ENCODE measurements around the gene RPGRIP1. TPM values are rescaled to one million over a fixed set of nuclear protein-coding genes. Genes with fewer than 3 reads are reported as not detected.

The RPGRIP1 gene
- total RNA-seq, result 0.33 and 0.69 TPM in 2 replicates

GRCh38 chr14:21279783-21280182 lies at the start of gene RPGRIP1:
Gene RPGRIP1 (plus strand): TSS chr14:21280083. CDS start chr14:21287977, 7,894 bp downstream.

DNA sequence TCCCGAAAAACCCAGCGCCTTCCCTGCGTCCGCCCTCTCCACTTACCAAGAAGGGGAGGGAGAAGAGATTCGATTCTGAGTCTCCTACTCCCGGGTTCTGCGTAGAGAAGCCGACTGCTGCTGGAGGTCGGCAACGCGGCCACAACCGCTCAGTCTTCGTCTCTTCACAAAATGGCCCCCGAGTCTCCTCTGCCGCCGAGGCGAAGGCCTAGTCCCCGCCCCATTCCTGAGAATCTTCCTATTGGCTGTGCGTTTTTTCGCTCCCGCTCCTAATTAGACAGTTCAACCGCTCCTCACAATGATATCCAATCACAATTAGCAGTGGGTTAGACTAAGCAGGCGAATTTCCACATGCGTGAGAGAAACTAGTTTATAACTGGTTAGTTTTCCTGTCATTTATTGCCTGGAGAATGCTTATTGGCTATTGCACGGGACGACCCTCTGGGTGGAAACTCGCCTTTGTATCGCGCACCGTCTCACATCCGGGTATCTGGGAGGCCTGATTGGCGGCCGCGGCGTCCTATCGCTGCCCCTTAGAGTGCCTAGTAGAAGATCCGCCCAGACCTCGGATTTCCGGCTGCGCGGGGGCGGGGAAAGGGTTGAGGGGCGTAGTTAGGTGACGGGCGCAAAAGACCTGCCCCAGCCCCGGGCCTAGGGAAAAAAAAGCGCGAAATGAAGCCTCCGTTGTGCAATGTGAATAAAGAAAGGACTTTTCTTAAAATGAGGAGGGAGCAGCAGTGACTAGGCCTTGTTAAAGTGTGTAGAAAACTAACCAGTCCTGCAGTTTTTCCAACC lies 10.4 kb upstream of the RPGRIP1 start, which contains the start of gene HNRNPC:
HNRNPC (minus strand) TSS at position 191 of the 795 bp plus-strand sequence. CDS start 35,249 bp downstream, outside the sequence.

Other genes starting within 250 kb of the RPGRIP1 start
- gene TPPP2, start 249.9 kb upstream of the RPGRIP1 start, total RNA-seq, result not detected in 2 replicates
- gene RNASE13, start 245.3 kb upstream of the RPGRIP1 start, total RNA-seq, result not detected in 2 replicates
- not detected in 2 replicates for gene RNASE7, start 237.7 kb upstream of the RPGRIP1 start, total RNA-seq
- not detected in 2 replicates for gene RNASE8, start 222.3 kb upstream of the RPGRIP1 start, total RNA-seq
- 7.4 and 11.6 TPM in 2 replicates for gene ARHGEF40, start 209.8 kb upstream of the RPGRIP1 start, total RNA-seq
- gene ZNF219, start 181.4 kb upstream of the RPGRIP1 start, total RNA-seq, result 1.4 and 2.4 TPM in 2 replicates
- 0.09 and 0.11 TPM in 2 replicates for gene TMEM253, start 179.0 kb upstream of the RPGRIP1 start, total RNA-seq
- gene OR5AU1, start 124.0 kb upstream of the RPGRIP1 start, total RNA-seq, result not detected in 2 replicates
- 669 and 675 TPM in 2 replicates for gene HNRNPC, start 10.6 kb upstream of the RPGRIP1 start, total RNA-seq
- 60.9 and 73.1 TPM in 2 replicates for gene SUPT16H, start 103.9 kb downstream of the RPGRIP1 start, total RNA-seq
- 51.8 and 54.0 TPM in 2 replicates for gene CHD8, start 176.0 kb downstream of the RPGRIP1 start, total RNA-seq
- gene RAB2B, start 196.9 kb downstream of the RPGRIP1 start, total RNA-seq, result 25.6 and 28.4 TPM in 2 replicates
- gene TOX4, start 197.1 kb downstream of the RPGRIP1 start, total RNA-seq, result 20.2 and 23.8 TPM in 2 replicates
- 41.7 and 49.8 TPM in 2 replicates for gene METTL3, start 231.3 kb downstream of the RPGRIP1 start, total RNA-seq
- 0.34 and 0.43 TPM in 2 replicates for gene SALL2, start 246.3 kb downstream of the RPGRIP1 start, total RNA-seq

Measured in dermis lymphatic vessel endothelial cell (primary cell).